Astrocyte of the hippocampus (primary cell): ENCODE results near the gene EHMT2.

Experiments
- DNase-seq: peaks from one replicate; pipeline ENCODE4 v3.0.0; 2011; ENCODE audit warnings: low read depth, low spot score

The EHMT2 gene

DNA sequence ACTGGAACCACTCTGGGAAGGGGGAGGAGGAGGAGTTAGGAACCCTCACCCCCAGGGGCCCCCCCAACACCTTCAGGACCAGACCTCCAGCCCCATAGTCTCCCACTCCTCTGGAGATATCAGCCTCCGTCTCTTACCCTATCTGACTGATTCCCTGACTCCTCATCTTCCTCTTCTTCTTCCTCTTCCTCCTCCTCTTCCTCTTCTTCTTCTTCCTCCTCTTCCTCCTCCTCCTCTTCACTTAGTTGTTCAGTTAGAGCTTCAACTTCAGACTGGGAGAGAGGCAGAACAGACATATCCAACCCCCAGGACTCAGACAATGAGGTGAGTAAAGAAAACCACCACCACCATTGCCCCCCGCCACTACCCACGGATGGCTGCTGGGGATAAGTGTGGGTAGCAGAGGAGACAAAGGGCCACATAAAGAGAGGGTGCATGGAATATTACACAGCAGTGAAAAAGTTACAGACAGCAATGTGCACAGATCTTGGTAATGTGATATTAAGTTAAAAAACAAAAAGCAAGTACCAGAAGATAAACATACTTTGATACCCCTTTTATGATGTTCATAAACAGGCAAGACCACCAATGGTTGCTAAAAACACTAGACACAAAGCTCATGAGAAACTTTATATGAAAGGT, 8.0 kb downstream of the EHMT2 start:
- DNase-seq: no peak

GRCh38 chr6:31888276-31889258, 8.9 kb downstream of the EHMT2 start:
- peak; percentile 38 for DNase-seq

DNA sequence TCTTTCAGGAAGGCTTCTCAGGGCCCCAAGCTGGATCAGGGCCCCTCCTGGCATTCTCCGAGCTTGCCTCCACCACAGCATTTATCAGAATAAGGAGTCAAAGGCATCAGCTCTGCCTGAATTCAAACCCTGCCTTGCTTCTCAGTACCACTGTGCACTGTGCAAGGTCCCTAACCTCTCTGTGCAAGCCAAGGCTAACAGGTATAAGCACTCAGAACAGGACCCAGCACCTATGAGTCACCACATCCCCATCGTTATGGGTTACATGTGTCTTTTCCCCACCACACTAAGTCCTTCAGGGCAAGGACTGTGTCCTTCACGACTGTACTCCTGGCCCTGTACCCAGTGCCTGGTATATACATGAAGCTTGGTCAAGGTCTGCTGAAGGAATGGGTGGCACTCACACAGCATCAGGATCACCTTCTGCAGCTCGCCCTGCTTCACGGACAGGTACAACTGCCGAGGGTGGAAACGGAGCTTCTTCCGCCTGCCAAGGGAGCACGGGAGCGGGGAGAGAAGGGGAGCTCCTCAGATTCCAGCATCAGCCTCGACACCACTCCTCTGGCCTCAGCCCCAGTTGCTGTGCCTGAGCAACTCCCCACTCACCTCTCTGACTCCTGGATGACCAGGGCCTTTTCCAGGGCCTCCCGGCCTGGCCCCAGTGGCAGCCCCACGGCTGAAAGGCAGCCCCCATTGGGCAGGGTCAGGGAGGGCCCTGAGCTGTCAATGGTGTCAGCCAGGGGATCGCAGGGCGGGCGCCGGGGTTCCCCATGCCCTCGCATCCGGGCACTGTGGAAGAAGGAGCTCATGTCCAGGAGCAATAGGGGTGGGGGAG, 10.1 kb downstream of the EHMT2 start:
- DNase-seq: no peak

GRCh38 chr6:31886541-31886991, 10.9 kb downstream of the EHMT2 start:
- DNase-seq: no peak

GRCh38 chr6:31884528-31885035, 12.9 kb downstream of the EHMT2 start:
- DNase-seq: no peak

GRCh38 chr6:31883676-31884075, 13.8 kb downstream of the EHMT2 start:
- no peak for DNase-seq

- peak; percentile 29 for DNase-seq
These were observed 15.2 kb downstream of the EHMT2 start for GRCh38 chr6:31882344-31882743.

DNA sequence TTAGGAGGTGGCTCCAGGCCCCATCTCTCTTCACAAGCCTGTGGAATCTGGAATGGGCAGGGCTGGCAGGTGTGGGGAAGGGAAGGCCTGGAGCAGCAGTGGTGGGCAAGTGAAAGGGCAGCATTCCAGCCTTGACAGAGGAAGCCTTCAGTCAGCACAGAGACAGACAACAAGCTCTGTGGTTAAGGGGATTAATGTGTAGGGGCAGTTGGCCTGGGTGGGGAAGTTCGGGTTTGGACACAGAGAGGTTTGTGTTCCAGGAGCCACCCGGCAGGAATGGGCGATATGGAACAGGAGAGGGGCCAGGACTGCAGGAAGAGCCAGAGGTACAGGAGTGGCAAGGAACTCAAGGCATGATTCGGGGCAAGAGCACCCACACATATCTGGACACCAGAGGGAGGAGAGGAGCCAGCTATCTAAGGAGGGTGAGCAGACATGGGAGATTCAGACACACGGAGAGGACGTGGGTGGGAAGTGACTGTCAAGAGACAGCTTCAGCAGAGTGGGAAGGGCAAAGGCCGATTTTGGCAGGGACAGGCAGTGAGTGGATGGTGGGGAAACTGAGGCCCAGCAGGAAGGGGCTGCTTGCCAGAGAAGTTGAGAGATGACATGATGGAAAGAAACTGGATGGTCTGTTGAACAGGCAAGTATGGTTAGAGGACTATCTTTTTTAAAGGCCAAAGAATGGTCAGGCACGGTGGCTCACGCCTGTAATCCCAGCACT, 16.2 kb downstream of the EHMT2 start:
- no peak for DNase-seq

GRCh38 chr6:31880616-31881015, 16.9 kb downstream of the EHMT2 start:
- no peak for DNase-seq

- no peak for DNase-seq
These were observed 17.6 kb downstream of the EHMT2 start for GRCh38 chr6:31879901-31880300.

DNA sequence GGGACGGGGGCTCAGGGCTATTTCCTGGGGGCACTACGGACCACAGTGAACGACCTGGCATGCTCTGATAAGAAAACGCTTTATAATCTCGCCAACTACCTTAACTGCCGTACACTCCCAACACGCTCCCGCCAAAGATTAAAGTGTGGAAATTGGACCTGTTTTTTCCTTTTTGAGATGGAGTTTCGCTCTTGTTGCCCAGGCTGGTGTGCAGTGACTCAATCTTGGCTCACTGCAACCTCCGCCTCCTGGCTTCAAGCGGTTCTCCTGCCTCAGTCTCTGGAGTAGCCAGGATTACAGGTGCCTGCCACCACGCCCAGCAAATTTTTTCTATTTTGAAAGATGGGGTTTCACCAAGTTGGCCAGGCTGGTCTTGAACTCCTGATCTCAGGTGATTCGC, 18.4 kb downstream of the EHMT2 start:
- DNase-seq: no peak

- no peak for DNase-seq
These were observed 18.8 kb downstream of the EHMT2 start, which contains the start of gene SLC44A4 for GRCh38 chr6:31878726-31879125. Gene SLC44A4, minus strand, starts transcription at chr6:31878997. Its CDS starts 17 bp downstream, at chr6:31878980.

DNA sequence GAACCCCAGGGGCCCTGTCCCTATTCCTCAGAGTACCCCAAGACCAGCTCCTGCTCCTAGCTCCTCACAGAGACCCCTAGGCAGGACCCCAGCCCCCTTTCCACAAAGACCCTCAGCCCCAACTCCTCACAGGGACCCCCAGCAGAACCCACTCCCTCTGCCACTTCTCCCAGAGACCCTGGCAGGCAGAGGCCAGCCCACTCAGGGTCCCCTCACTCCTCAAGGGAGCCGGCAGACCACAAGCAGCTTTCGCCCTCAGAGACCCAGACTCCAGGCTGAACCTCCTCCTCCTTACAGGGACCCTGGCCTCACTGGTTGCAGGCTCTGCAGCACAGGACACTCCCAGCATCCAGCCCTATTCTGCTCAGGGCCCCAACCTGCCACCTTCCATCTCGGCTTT, 19.3 kb downstream of the EHMT2 start:
- no peak for DNase-seq

DNA sequence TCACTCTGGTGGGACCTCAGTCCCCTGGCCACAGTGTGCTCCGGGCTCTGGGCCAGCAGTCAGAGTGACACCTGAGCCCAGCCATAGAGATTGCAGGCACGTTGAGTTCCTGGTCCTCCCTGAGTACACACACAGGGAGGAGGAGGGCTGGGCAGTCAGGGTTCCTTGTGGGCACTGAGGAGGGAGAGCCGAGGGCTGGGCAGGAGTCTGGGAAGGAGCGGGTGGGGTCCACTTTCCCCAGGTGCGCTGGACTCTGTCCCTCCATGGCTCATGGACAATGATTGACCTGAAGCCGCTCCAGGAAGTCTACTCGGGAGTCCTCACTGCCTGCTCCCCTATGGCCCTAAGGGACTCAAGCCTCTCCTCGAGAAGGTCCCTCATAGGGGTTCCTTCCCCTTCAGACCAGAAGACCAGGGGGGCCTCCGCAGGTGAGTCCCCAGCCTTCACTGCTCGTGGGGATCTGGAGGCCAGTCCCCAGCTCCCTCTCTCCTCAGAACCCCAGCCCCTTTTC, 19.8 kb downstream of the EHMT2 start:
- peak; percentile 20 for DNase-seq

DNA sequence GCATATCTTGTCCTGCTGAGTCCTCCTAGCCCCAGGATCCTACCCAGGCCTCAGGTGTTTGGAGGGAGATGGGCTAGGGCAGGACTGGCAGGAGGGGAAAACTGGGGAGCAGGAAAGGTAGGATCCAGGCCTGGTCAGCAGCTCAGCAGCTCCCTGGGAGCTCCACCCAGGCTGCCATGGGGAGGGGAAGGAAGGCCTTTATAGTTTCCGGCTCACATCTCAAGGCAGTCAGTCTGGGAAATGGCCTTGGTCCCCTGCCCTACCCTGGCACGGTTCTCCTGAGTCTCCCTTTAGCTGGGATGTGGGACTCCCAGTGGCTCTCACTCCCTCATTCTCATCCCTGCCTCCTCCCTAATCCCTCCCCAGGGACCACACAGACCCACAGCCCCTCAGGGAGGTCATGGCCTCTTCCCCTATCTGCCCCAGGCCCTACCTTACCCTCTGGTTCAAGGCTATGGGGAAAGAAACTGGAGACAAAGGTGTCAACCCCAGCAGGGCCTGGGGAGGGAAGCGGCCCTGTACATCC, 20.3 kb downstream of the EHMT2 start:
- DNase-seq: no peak

DNA sequence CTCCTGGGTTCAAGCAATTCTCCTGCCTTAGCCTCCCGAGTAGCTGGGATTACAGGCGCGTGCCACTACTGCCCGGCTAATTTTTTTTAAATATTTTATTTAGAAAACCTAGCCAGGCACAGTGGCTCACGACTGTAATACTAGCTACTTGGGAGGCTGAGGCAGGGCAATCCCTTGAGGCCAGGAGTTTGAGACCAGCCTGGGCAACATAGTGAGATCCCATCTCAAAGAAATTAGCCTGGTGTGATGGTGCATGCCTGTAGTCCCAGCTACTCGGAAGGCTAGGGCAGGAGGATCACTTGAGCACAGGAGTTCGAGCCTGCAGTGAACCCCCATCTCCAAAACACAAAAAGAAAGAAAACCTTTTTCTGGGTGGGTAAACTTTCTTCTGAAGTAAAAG, 21.1 kb downstream of the EHMT2 start:
- no peak for DNase-seq

DNA sequence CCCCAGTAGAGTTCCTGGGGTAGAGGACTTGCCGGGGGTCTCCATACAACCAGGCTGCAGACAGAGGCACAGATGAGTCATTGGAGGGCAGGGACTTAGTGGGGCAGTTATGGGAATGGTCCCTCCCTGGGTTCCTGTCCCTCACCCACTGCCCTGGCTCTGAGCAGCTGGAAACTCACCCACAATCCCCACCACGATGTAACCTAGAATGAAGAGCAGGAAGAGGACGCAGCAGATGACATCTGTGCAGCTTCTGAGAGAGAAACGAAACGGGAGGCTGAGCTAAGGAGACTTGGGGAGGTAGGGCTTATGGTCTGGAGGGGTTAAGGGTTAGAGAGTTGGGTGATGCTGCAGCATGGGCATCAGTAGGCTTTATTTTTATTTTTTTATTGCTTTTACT, 21.6 kb downstream of the EHMT2 start:
- no peak for DNase-seq

- DNase-seq: no peak
These were observed 22.5 kb downstream of the EHMT2 start for GRCh38 chr6:31874836-31875572.

DNA sequence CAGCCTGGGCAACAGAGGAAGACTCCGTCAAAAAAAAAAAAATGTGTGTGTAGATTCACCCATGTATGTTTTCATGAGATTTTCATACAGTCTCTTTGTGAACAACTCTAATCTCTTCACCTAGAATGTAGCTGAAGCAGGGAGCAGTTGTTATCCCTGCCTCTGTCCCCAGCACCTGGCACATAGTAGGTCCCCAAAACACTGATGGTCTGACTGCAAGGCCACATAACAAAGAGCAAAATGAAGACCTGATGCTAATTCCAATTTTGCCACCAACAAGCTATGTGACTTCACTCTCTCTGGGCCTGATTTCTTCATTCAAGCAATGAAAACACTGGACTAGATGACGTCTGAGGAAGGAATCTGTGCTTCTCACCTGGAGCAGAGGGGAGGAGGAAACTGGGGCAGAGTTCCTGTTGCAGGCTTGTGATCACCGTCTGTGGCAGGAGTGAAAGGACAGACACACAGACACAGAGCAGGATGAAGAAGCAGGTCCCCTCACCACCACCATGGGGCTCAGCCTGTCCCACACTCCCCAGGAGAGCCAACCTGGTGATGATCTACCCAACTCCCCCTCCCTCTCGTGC, 23.3 kb downstream of the EHMT2 start:
- no peak for DNase-seq
